Activated B cell treated with CpG ODN at 0.5 μM for 24 hours (primary cell): ENCODE measurements around the gene DNAH1. TPM values are rescaled to one million over a fixed set of nuclear protein-coding genes. Genes with fewer than 3 reads are reported as not detected.

Experiments used
- ATAC-seq: fragments of 200-7000 bp; cut with Tn5 transposase; one replicate; pipeline ENCODE4 v1.10.0; 2021; ENCODE audit warnings: low read depth, mild to moderate bottlenecking, moderate library complexity
- CTCF ChIA-PET: fragments of 350-600 bp; sonication (Branson Sonifier 250); formaldehyde crosslinking; loops from one replicate; lab custom pipeline; 2021; ENCODE audit warnings: antibody characterized with exemption; lab: Charles Lee
- POLR2A ChIA-PET: fragments of 350-600 bp; sonication (Branson Sonifier 250); formaldehyde crosslinking; loops from one replicate; lab custom pipeline; 2021; ENCODE audit warnings: antibody characterized with exemption; lab: Charles Lee
- DNase-seq: peaks from one replicate; pipeline ENCODE4 v3.0.0; 2022
- H3K27ac Mint-ChIP-seq: one replicate; pipeline ENCODE4 v1.8.0; 2020; ENCODE audit warnings: mixed read lengths
- H3K27me3 Mint-ChIP-seq: one replicate; pipeline ENCODE4 v1.8.0; 2021; ENCODE audit warnings: mixed read lengths
- H3K36me3 Mint-ChIP-seq: one replicate; pipeline ENCODE4 v1.8.0; 2021; ENCODE audit warnings: low read depth, mixed read lengths
- H3K4me1 Mint-ChIP-seq: one replicate; pipeline ENCODE4 v1.8.0; 2021; ENCODE audit warnings: mixed read lengths
- H3K4me3 Mint-ChIP-seq: one replicate; pipeline ENCODE4 v1.8.0; 2020; ENCODE audit warnings: mild to moderate bottlenecking, mixed read lengths
- H3K9me3 Mint-ChIP-seq: one replicate; pipeline ENCODE4 v1.8.0; 2020; ENCODE audit warnings: mixed read lengths
- CTCF ChIP-seq: fragments of 200-600 bp; IDR thresholded peaks from one replicate; pipeline ENCODE4 v1.8.0; 2022; ENCODE audit warnings: antibody characterized with exemption, mild to moderate bottlenecking
- intact Hi-C: fragments of 100-400 bp; cut with micrococcal nuclease; formaldehyde crosslinking; loops from one replicate; pipeline ENCODE4 v1.15.1; 2024
- total RNA-seq: library from RNA; stranded (reverse); gene quantifications from 2 replicates; pipeline ENCODE4 v1.2.3, GENCODE V29; 2022

The DNAH1 gene
- total RNA-seq, 1 donor from 2014 or later: 25.8 TPM

GRCh38 chr3:52436500-52437149 lies 120.5 kb downstream of the DNAH1 start:
- ChIA-PET POLR2A (no interaction called here), CTCF (no interaction called here)
- Mint-ChIP-seq H3K9me3 (no peaks in the 10 kb centered on the region), H3K36me3 (no peaks in the 10 kb centered on the region), H3K27me3 (no peaks in the 10 kb centered on the region), H3K4me3 (no peak overlapping the region), H3K27ac (no peak overlapping the region), H3K4me1 (peaks cover 4% of the 10 kb centered on the region)
- DNase-seq: no peak
- no peak for TF ChIP-seq CTCF
- intact Hi-C loops: no loop called here
- ATAC-seq: no peak

GRCh38 chr3:52437326-52438103 lies 121.4 kb downstream of the DNAH1 start:
- no peaks in the 10 kb centered on the region for H3K9me3 Mint-ChIP-seq
- no peak for TF ChIP-seq CTCF
- H3K27me3 Mint-ChIP-seq: peaks cover 1% of the 10 kb centered on the region
- no peak overlapping the region for H3K27ac Mint-ChIP-seq
- POLR2A ChIA-PET: no interaction called here
- ATAC-seq (no peak), DNase-seq (no peak)
- CTCF ChIA-PET: interaction anchor here (0.6 kb wide), 1 partner anchor 9 kb away, joined by 3 read pairs; no protein-coding TSS in a partner anchor
- no peaks in the 10 kb centered on the region for H3K36me3 Mint-ChIP-seq
- peaks cover 4% of the 10 kb centered on the region for H3K4me1 Mint-ChIP-seq
- intact Hi-C loops: no loop called here
- no peak overlapping the region for H3K4me3 Mint-ChIP-seq

- no peaks in the 10 kb centered on the region for H3K9me3 Mint-ChIP-seq
- peaks cover 2% of the 10 kb centered on the region for H3K4me1 Mint-ChIP-seq
- POLR2A ChIA-PET: no interaction called here
- intact Hi-C loops: no loop called here
- no peak for TF ChIP-seq CTCF
- no peak overlapping the region for H3K4me3 Mint-ChIP-seq
- peaks cover 3% of the 10 kb centered on the region for H3K27me3 Mint-ChIP-seq
- no peaks in the 10 kb centered on the region for H3K36me3 Mint-ChIP-seq
- H3K27ac Mint-ChIP-seq: no peak overlapping the region
- CTCF ChIA-PET: no interaction called here
- ATAC-seq (no peak), DNase-seq (no peak)
These were observed 121.9 kb downstream of the DNAH1 start for GRCh38 chr3:52438104-52438376.

GRCh38 chr3:52438579-52439425 lies 122.7 kb downstream of the DNAH1 start:
- POLR2A ChIA-PET: no interaction called here
- peaks cover 3% of the 10 kb centered on the region for H3K27me3 Mint-ChIP-seq
- no peak for DNase-seq
- CTCF ChIA-PET: no interaction called here
- no peak overlapping the region for H3K4me3 Mint-ChIP-seq
- ATAC-seq: no peak
- no peaks in the 10 kb centered on the region for H3K36me3 Mint-ChIP-seq
- intact Hi-C loops: no loop called here
- no peak for TF ChIP-seq CTCF
- no peaks in the 10 kb centered on the region for H3K9me3 Mint-ChIP-seq
- no peak overlapping the region for H3K27ac Mint-ChIP-seq
- H3K4me1 Mint-ChIP-seq: no peaks in the 10 kb centered on the region
